ENCODE data around the gene KCNF1.

KCNF1 gene

DNA sequence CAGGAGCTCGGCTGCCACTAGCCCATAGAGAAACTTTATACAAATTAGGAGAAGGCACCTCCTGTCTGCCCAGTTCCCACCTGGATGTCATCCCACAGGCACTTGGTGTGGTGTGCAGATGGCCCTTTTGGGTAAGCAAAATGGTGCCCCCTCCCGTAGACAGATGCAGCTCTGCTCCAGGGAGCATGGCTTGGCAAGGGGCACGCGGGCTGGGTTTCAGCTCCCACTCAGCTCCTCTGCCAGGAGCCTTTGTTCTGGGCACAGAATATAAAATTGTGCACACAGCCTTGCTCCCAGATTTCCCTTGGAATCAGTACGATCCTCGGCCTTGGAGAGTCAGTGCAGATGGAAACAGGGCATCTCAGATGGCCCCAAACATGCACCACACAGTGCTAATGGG is 20.3 kb upstream of the KCNF1 start:
- peaks cover 4% of the 10 kb centered on the region for H3K27me3 Mint-ChIP-seq
- no peaks in the 10 kb centered on the region for H3K36me3 Mint-ChIP-seq
- no peak overlapping the region for H3K27ac Mint-ChIP-seq
- H3K4me3 Mint-ChIP-seq = no peak overlapping the region
- no peaks in the 10 kb centered on the region for H3K9me3 Mint-ChIP-seq
- no peaks in the 10 kb centered on the region for H3K4me1 Mint-ChIP-seq

DNA sequence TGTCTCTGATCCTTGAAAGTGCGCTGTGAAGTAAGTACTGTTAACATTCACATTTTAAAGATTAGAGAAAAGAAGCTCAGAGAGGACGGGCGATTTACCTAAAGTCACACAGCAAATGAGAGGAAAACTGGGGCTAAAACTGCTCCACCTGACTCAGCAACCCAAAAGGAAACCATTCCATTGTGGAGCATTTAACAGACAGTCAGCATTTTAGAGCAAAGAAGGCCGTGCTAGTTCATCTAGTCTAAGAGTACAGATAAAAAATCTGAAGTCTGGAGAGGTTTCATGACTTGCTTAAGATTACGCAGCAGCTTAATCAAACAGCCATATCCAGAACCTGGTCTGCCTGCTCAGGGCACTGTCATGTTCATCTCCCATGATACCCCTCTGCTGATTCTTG is 19.9 kb upstream of the KCNF1 start:
- Mint-ChIP-seq H3K36me3 (no peaks in the 10 kb centered on the region), H3K27ac (no peak overlapping the region), H3K27me3 (peaks cover 4% of the 10 kb centered on the region), H3K9me3 (no peaks in the 10 kb centered on the region), H3K4me3 (no peak overlapping the region), H3K4me1 (no peaks in the 10 kb centered on the region)

DNA sequence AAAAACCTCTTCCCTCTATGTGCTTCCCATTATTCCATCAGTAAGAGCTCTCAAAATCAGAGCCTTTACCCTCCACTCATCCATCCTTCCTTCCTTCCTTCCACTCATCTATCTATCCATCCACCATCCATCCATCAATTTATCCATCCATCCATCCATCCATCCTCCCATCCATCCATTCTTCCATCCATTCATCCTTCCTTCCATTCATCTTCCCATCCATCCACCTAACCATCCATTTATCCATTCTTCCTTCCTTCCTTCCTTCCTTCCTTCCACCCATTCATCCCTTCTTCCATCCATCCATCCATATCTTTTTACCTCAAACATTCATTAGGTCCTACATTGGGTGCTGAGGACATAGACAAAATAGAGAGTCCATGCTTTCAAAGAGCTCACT is 19.4 kb upstream of the KCNF1 start:
- peaks cover 4% of the 10 kb centered on the region for H3K27me3 Mint-ChIP-seq
- no peaks in the 10 kb centered on the region for H3K36me3 Mint-ChIP-seq
- H3K9me3 Mint-ChIP-seq = no peaks in the 10 kb centered on the region
- no peaks in the 10 kb centered on the region for H3K4me1 Mint-ChIP-seq
- H3K27ac Mint-ChIP-seq = no peak overlapping the region
- H3K4me3 Mint-ChIP-seq = no peak overlapping the region

DNA sequence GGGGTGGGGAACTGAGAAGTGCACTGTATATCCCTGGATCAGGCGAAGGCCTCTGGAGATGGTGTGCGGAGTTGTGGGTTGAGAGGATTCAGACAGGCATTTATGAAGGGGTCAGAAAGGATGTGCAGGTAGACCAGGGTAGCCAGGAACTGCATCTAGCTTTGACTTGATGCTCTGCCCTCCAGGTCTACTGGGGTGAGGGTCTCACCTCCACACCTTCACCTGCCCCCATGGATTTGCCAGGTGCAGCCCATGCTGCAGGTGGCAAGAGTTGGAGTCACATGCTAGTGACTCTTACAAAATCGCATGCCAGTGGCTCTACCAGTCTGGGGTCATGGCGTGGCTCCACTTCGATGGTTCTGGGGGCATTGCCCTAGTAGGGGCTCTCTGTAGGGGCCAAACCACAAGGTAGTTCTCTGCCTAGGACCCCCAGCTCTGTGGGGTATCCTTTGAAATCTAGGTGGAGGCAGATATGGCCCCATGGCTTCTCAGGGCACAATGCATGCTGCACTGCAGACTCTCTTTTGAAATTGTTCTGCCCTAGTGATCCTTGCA is 18.9 kb upstream of the KCNF1 start:
- Mint-ChIP-seq H3K9me3 (no peaks in the 10 kb centered on the region), H3K27me3 (peaks cover 4% of the 10 kb centered on the region), H3K36me3 (no peaks in the 10 kb centered on the region), H3K27ac (no peak overlapping the region), H3K4me1 (no peaks in the 10 kb centered on the region), H3K4me3 (no peak overlapping the region)

DNA sequence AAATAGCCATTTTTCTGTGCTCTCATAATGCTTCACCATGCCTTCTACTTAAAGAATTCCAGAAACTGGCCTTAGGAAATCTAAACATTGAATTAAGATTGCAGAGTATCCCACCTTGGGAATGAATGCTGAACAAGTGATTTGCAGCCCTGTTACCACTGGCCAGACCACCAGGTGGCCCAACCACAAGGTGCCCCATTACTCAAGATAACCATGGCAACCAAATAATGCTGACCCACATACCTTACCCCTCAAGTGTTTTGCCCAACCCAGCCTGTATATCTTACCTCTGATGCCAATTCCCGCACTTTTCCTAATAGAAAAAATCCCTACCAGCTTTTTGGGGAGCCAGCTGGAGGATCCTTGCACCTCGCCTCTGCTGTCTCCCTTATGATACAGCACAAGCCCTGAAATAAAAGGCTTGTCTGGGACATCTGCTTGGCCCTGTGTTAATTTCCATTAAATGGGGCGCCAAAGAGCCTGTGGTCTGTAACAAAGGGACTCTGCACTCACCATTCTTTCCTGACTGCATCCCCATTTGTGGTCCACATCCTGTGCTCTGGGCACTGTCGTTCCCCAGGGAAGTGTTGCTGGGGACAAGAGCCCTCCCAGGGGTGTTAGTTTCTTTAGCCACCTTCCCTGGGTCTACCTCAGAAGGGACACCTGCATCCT is 17.3 kb upstream of the KCNF1 start:
- H3K4me3 Mint-ChIP-seq = no peak overlapping the region
- H3K36me3 Mint-ChIP-seq = no peaks in the 10 kb centered on the region
- no peak overlapping the region for H3K27ac Mint-ChIP-seq
- H3K4me1 Mint-ChIP-seq = no peaks in the 10 kb centered on the region
- H3K9me3 Mint-ChIP-seq = no peaks in the 10 kb centered on the region
- peaks cover 4% of the 10 kb centered on the region for H3K27me3 Mint-ChIP-seq

GRCh38 chr2:10895231-10895630 is 16.5 kb upstream of the KCNF1 start:
- Mint-ChIP-seq H3K27me3 (peaks cover 4% of the 10 kb centered on the region), H3K27ac (no peak overlapping the region), H3K9me3 (no peaks in the 10 kb centered on the region), H3K4me3 (no peak overlapping the region), H3K4me1 (no peaks in the 10 kb centered on the region), H3K36me3 (no peaks in the 10 kb centered on the region)

DNA sequence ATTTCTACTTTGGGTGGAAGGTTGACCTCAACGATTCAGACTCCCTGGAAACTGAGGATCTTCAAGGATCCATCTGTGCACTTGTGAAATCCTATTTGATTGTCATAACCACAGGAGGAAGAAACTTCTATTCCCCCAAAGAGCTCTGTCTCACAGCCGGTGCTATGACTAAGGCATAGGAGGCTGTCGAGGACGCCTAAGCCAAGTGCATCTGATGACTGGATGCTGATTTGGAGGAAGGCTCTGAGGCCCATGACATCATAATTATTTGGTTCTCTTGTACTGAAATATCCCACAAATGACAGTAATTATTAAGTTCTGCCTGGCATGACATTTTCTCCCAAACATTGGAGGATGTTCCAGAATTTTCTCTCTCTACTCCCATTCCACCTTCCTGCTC is 13.8 kb upstream of the KCNF1 start:
- Mint-ChIP-seq H3K27me3 (peaks cover 7% of the 10 kb centered on the region), H3K9me3 (no peaks in the 10 kb centered on the region), H3K4me1 (no peaks in the 10 kb centered on the region), H3K36me3 (no peaks in the 10 kb centered on the region), H3K4me3 (no peak overlapping the region), H3K27ac (no peak overlapping the region)

DNA sequence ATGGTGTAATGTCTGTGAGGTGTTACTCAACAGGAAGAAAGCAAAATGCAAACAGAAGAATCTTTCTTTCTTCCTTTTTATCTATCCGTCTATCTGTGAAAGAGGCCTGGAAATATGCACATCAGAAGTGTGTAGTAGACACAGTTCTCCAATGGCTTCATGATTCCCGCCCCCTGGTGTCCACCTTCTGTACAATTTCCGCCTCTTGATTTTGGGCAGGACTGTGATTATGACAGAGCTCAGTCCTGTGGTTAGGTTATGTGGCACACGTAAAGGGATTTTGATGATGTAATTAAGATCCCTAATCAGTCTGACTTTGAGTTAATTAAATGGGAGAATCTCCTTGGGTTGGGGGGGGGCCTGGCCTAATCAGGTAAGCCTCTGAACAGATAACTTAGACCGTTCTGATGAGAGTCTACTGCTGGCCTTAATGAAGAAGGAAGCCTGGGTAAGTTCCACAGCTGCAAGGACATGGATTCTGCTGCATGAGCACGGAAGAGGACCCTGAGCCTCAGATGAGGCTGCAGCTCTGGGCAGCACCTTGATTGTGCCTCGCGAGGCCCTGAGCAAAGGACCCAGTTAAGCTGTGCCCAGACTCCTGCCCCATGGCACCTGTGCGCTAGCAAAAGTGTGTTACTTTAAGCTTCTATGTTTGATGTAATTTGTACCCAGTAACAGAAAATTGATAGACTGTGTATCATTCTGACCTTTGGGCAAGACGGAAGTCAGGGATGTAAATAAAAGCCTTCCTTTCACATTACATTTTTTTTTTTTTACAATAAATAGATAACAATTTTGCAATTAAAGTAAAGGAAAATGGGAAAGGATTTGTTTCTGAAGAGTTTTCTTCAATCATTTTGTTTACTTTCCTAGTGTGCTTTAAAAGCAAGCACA is 11.3 kb upstream of the KCNF1 start:
- Mint-ChIP-seq H3K36me3 (no peaks in the 10 kb centered on the region), H3K4me1 (no peaks in the 10 kb centered on the region), H3K27me3 (peaks cover 5% of the 10 kb centered on the region), H3K4me3 (no peak overlapping the region), H3K27ac (no peak overlapping the region), H3K9me3 (no peaks in the 10 kb centered on the region)

GRCh38 chr2:10901160-10901939 is 10.4 kb upstream of the KCNF1 start:
- no peaks in the 10 kb centered on the region for H3K9me3 Mint-ChIP-seq

DNA sequence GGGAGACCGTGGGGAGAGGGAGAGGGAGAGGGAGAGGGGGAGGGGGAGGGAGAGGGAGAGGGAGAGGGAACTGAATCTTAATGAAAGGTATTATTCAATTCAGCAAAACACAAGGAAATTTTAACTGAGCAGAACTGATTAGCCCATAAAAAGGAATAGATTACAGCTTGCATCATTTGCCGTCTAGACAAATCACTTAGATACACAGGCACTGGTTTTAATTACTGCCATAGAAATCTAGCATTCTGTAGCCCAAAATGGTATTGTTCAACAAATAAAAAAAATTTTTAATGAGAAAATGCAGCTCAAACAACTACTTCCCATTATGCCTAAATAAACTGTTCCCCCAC is 7.9 kb upstream of the KCNF1 start:
- no peaks in the 10 kb centered on the region for H3K36me3 Mint-ChIP-seq
- peaks cover 3% of the 10 kb centered on the region for H3K27me3 Mint-ChIP-seq
- H3K4me1 Mint-ChIP-seq = no peaks in the 10 kb centered on the region
- H3K27ac Mint-ChIP-seq = no peak overlapping the region
- H3K4me3 Mint-ChIP-seq = no peak overlapping the region
- H3K9me3 Mint-ChIP-seq = no peaks in the 10 kb centered on the region

More at GRCh38 chr2:10901160-10901939, 10.4 kb upstream of the KCNF1 start:
- Mint-ChIP-seq H3K36me3 (no peaks in the 10 kb centered on the region), H3K27me3 (peaks cover 3% of the 10 kb centered on the region), H3K4me3 (no peak overlapping the region), H3K4me1 (no peaks in the 10 kb centered on the region), H3K27ac (no peak overlapping the region)

GRCh38 chr2:10904455-10904854 is 7.3 kb upstream of the KCNF1 start:
- Mint-ChIP-seq H3K9me3 (no peaks in the 10 kb centered on the region), H3K36me3 (no peaks in the 10 kb centered on the region), H3K27ac (no peak overlapping the region), H3K4me1 (no peaks in the 10 kb centered on the region), H3K4me3 (no peak overlapping the region), H3K27me3 (peaks cover 3% of the 10 kb centered on the region)

DNA sequence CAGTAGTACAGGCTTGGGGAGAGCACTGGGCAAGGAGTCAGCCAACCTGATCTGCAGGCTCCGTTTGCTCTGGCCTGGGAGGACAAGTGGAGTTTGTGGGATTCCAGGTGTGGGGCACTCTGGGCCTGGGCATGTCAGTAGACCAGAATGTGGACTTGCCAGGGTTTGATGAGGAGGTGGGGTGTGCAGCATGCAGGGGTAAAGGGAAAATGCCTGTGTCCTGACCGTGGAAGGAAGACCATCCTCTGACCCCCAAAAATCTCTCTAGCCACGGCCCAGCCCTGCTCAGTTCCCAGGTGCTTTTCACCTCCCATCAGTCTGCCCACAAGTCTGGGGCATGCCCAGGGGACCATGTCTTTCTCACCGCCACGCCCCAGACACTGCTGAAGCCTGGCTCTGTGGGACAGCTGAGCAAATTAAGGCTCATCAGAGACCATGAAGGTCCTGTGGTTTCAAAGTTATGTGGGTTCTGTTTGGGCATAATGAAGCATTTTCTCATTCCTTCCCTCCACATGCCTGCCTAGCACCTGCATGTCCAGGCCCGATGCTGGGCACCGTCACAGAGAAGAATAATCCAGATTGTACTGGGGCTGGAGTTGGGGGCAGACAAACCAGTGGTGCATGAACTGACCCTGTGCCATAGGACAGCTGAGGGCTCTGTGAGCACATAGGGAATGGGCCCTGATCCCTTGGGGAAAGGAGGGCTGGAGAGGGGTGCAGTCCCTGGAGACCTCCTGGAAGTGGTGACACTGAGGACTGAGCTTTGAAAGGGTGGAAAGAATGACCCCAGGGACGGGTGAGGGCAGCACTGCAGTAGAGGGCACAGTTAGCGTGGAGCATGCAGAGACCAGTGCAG is 6.5 kb upstream of the KCNF1 start:
- H3K27me3 Mint-ChIP-seq = peaks cover 6% of the 10 kb centered on the region
- no peaks in the 10 kb centered on the region for H3K36me3 Mint-ChIP-seq
- no peaks in the 10 kb centered on the region for H3K9me3 Mint-ChIP-seq
- H3K27ac Mint-ChIP-seq = no peak overlapping the region
- no peaks in the 10 kb centered on the region for H3K4me1 Mint-ChIP-seq
- H3K4me3 Mint-ChIP-seq = no peak overlapping the region

GRCh38 chr2:10905862-10906143 is 5.9 kb upstream of the KCNF1 start:
- no peaks in the 10 kb centered on the region for H3K9me3 Mint-ChIP-seq
- no peak overlapping the region for H3K4me3 Mint-ChIP-seq
- H3K36me3 Mint-ChIP-seq = no peaks in the 10 kb centered on the region
- H3K4me1 Mint-ChIP-seq = peaks cover 1% of the 10 kb centered on the region
- H3K27me3 Mint-ChIP-seq = peaks cover 6% of the 10 kb centered on the region
- H3K27ac Mint-ChIP-seq = no peak overlapping the region

GRCh38 chr2:10906926-10907625 is 4.7 kb upstream of the KCNF1 start:
- Mint-ChIP-seq H3K4me3 (no peak overlapping the region), H3K9me3 (no peaks in the 10 kb centered on the region), H3K27me3 (peaks cover 9% of the 10 kb centered on the region), H3K36me3 (no peaks in the 10 kb centered on the region), H3K27ac (no peak overlapping the region), H3K4me1 (peaks cover 5% of the 10 kb centered on the region)

- Mint-ChIP-seq H3K9me3 (no peaks in the 10 kb centered on the region), H3K27ac (no peak overlapping the region), H3K36me3 (no peaks in the 10 kb centered on the region), H3K27me3 (peaks cover 16% of the 10 kb centered on the region), H3K4me3 (no peak overlapping the region), H3K4me1 (peaks cover 9% of the 10 kb centered on the region)
Measured at GRCh38 chr2:10908195-10908594, 3.5 kb upstream of the KCNF1 start.

Measured in activated naive CD4-positive, alpha-beta T cell treated with anti-CD3 and anti-CD28 coated beads, Interleukin-2, amount 50 U/mL, for 24 hours (primary cell).